Peyer's patch (tissue), 4 donors: ENCODE data around the gene DNMBP. TPM values are rescaled to one million over a fixed set of nuclear protein-coding genes. Genes with fewer than 3 reads are reported as not detected.
"Not testable (repeated sequence)": the region's sequence is repeated elsewhere in the genome, so short reads cannot be mapped to it uniquely, and the experiment has no call there.

Experiments used
- DNase-seq, 3 donors: peaks; one replicate each; pipeline ENCODE4 v3.0.0-alpha.2; 2017 to 2019
- H3K27ac ChIP-seq, 4 donors: fragments of 200-600 bp; sonication (generic); one replicate each; pipeline ENCODE4 v1.5.1; 2016 to 2019
- H3K27me3 ChIP-seq, 2 donors: fragments of 200-600 bp; sonication (generic); one replicate each; pipeline ENCODE4 v1.5.1; 2019
- H3K36me3 ChIP-seq, 3 donors: fragments of 200-600 bp; sonication (generic); one replicate each; pipeline ENCODE4 v1.5.1; 2016 to 2019
- H3K4me1 ChIP-seq, 4 donors: fragments of 200-600 bp; sonication (generic); one replicate each; pipeline ENCODE4 v1.5.1; 2016 to 2019
- H3K4me3 ChIP-seq, 4 donors: fragments of 200-600 bp; sonication (generic); 1 replicate in 3 of 4; 2 replicates in 1 of 4; pipeline ENCODE4 v1.5.1; 2016 to 2019; ENCODE audit warnings: mild to moderate bottlenecking in 1 of 4
- H3K9me3 ChIP-seq, 4 donors: fragments of 200-600 bp; sonication (generic); one replicate each; pipeline ENCODE4 v1.5.1; 2016 to 2019; ENCODE audit warnings: mild to moderate bottlenecking in 1 of 4
- CTCF ChIP-seq, 6 experiments: fragments of 450-650 bp in 4 of 6; fragments of 200-600 bp in 2 of 6; sonication (generic) in 1 of 6; IDR thresholded peaks; one replicate each; pipeline ENCODE4 v1.5.1; 2017 to 2019; ENCODE audit warnings: antibody characterized with exemption in 6 of 6, mild to moderate bottlenecking in 3 of 6, moderate library complexity in 1 of 6
- POLR2A ChIP-seq, 2 donors: fragments of 450-650 bp; IDR thresholded peaks; one replicate each; pipeline ENCODE4 v1.5.1; 2017; ENCODE audit warnings: antibody characterized with exemption in 2 of 2, mild to moderate bottlenecking in 2 of 2, moderate library complexity in 2 of 2
- total RNA-seq, 4 donors: library from RNA; depleted of rRNA; stranded (reverse); fragments of >200 nt; gene quantifications; one replicate each; pipeline ENCODE4 v1.1.0, GENCODE V29; 2016

The DNMBP gene
- total RNA-seq, 4 donors from 2014 or later: 53.6 to 96.0 (median 69.6) TPM

- Histone ChIP-seq H3K27ac (no peak overlapping the region), H3K36me3 (peaks cover 0 to 3% (median 0%) of the 10 kb centered on the region in 3 donors), H3K4me1 (peaks cover 0 to 3% (median 0%) of the 10 kb centered on the region in 4 donors), H3K27me3 (no peaks in the 10 kb centered on the region), H3K9me3 (no peaks in the 10 kb centered on the region), H3K4me3 (no peak overlapping the region)
- no peak for DNase-seq
- TF ChIP-seq CTCF (IDR thresholded peaks at IDR 0.05): no peak
- TF ChIP-seq POLR2A (IDR thresholded peaks at IDR 0.05): no peak
Observed at GRCh38 chr10:99844433-99844955, 165.3 kb downstream of the DNMBP start.

- no peak for DNase-seq
- TF ChIP-seq CTCF (IDR thresholded peaks at IDR 0.05) (no peak), POLR2A (IDR thresholded peaks at IDR 0.05) (no peak)
Observed at GRCh38 chr10:99843310-99843709, 166.4 kb downstream of the DNMBP start.

DNA sequence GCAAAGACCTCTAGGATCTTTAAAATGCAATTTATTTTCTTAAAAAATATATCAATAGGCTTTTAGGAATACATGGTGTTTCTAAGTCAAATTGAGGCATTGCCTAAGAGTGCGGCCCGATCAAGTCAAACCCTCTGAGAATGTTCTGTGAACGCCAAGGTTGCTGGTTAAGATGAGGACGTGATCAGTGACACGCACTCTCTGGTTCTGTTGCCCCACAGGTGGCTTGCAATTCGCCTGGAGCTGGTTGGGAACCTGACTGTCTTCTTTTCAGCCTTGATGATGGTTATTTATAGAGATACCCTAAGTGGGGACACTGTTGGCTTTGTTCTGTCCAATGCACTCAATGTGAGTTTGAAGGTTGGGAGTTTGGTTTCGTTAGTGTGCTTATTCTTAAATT, 168.0 kb downstream of the DNMBP start:
- no peaks in the 10 kb centered on the region for H3K9me3 ChIP-seq
- no peak for DNase-seq
- TF ChIP-seq CTCF (IDR thresholded peaks at IDR 0.05) (no peak), POLR2A (IDR thresholded peaks at IDR 0.05) (no peak)
- no peaks in the 10 kb centered on the region for H3K27me3 ChIP-seq
- no peak overlapping the region for H3K4me3 ChIP-seq
- H3K4me1 ChIP-seq: no peaks in the 10 kb centered on the region
- H3K27ac ChIP-seq: no peak overlapping the region
- H3K36me3 ChIP-seq: peaks cover 0 to 3% (median 0%) of the 10 kb centered on the region in 3 donors

More at GRCh38 chr10:99843310-99843709, 166.4 kb downstream of the DNMBP start:
- Histone ChIP-seq H3K27ac (no peak overlapping the region), H3K27me3 (no peaks in the 10 kb centered on the region), H3K4me3 (no peak overlapping the region), H3K36me3 (peaks cover 0 to 3% (median 0%) of the 10 kb centered on the region in 3 donors), H3K4me1 (no peaks in the 10 kb centered on the region), H3K9me3 (no peaks in the 10 kb centered on the region)

GRCh38 chr10:99840859-99841258, 168.9 kb downstream of the DNMBP start:
- DNase-seq, H3K9me3 ChIP-seq, H3K36me3 ChIP-seq, H3K27me3 ChIP-seq, H3K4me3 ChIP-seq, H3K27ac ChIP-seq, H3K4me1 ChIP-seq: not testable (repeated sequence)

DNA sequence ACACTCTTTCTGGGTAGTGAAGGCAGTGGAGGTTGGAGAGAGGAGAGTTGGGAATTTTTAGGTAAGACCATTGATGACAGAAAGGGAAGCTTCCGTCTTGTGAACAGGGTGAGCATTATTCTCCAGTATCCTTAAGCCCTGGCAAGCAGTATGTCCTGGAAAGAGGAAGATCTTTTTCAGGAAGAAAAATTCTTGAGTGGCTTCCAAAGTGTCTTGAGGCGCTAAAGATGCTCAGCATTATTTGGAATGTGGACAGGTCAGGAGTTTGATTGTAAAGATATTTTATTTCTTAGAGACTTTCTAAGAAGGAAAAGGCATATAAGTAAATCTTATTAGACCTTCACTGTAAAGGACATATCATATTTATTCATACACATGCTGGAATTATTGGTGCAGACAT, 173.0 kb downstream of the DNMBP start:
- peaks cover 0 to 2% (median 0%) of the 10 kb centered on the region in 3 donors for H3K36me3 ChIP-seq
- TF ChIP-seq CTCF (IDR thresholded peaks at IDR 0.05): no peak
- TF ChIP-seq POLR2A (IDR thresholded peaks at IDR 0.05): no peak
- H3K4me3 ChIP-seq: no peak overlapping the region
- H3K4me1 ChIP-seq: no peaks in the 10 kb centered on the region
- no peaks in the 10 kb centered on the region for H3K27me3 ChIP-seq
- no peak overlapping the region for H3K27ac ChIP-seq
- H3K9me3 ChIP-seq: no peaks in the 10 kb centered on the region
- no peak for DNase-seq

GRCh38 chr10:99835947-99836346, 173.8 kb downstream of the DNMBP start:
- H3K27me3 ChIP-seq: no peaks in the 10 kb centered on the region
- no peak overlapping the region for H3K27ac ChIP-seq
- no peak for TF ChIP-seq POLR2A (IDR thresholded peaks at IDR 0.05)
- TF ChIP-seq CTCF (IDR thresholded peaks at IDR 0.05): no peak
- H3K4me3 ChIP-seq: no peak overlapping the region
- peaks cover 0 to 9% (median 0%) of the 10 kb centered on the region in 3 donors for H3K36me3 ChIP-seq
- H3K4me1 ChIP-seq: no peaks in the 10 kb centered on the region
- H3K9me3 ChIP-seq: no peaks in the 10 kb centered on the region
- DNase-seq: no peak
